ENCODE measurements around the gene SDK1. TPM values are rescaled to one million over a fixed set of nuclear protein-coding genes. Genes with fewer than 3 reads are reported as not detected.

Gene SDK1
- total RNA-seq, 4 donors from 2014 or later, result 2.0 to 9.3 (median 3.8) TPM

DNA sequence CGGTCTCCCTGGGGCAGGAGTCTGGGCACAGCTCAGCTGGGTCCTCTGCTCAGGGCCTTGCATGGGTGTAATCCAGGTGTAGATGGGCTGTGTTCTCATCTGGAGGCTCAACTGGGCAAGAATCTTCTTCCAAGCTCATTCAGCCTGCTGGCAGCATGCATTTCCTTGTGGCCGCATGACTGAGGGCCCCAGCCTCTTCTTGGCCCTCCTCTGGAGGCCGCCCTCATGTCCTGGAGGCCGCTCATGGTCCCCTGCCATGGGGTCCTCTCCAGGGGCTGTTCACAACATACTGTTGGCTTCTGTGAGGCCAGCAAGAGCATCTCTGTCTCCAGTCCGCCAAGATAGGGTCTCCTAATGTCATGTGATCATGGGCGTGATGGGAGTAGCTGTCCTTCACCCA, 943.6 kb downstream of the SDK1 start:
- H3K4me3 ChIP-seq, result no peak overlapping the region
- peaks cover 0 to 14% (median 0%) of the 10 kb centered on the region in 3 donors for H3K36me3 ChIP-seq
- no peak for DNase-seq
- no peaks in the 10 kb centered on the region for H3K27me3 ChIP-seq
- H3K27ac ChIP-seq, result no peak overlapping the region
- peaks cover 0 to 13% (median 10%) of the 10 kb centered on the region in 3 donors for H3K9me3 ChIP-seq
- TF ChIP-seq, protein P1, sequence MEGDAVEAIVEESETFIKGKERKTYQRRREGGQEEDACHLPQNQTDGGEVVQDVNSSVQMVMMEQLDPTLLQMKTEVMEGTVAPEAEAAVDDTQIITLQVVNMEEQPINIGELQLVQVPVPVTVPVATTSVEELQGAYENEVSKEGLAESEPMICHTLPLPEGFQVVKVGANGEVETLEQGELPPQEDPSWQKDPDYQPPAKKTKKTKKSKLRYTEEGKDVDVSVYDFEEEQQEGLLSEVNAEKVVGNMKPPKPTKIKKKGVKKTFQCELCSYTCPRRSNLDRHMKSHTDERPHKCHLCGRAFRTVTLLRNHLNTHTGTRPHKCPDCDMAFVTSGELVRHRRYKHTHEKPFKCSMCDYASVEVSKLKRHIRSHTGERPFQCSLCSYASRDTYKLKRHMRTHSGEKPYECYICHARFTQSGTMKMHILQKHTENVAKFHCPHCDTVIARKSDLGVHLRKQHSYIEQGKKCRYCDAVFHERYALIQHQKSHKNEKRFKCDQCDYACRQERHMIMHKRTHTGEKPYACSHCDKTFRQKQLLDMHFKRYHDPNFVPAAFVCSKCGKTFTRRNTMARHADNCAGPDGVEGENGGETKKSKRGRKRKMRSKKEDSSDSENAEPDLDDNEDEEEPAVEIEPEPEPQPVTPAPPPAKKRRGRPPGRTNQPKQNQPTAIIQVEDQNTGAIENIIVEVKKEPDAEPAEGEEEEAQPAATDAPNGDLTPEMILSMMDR (IDR thresholded peaks at IDR 0.05), result no peak
- TF ChIP-seq POLR2A (IDR thresholded peaks at IDR 0.05), result no peak
- H3K4me1 ChIP-seq, result no peaks in the 10 kb centered on the region
- 100% methylated on average over 1 to 2 of the region's 6 CpGs for WGBS, 2 donors
- intact Hi-C loops (cut with DNase I), result no loop called here

DNA sequence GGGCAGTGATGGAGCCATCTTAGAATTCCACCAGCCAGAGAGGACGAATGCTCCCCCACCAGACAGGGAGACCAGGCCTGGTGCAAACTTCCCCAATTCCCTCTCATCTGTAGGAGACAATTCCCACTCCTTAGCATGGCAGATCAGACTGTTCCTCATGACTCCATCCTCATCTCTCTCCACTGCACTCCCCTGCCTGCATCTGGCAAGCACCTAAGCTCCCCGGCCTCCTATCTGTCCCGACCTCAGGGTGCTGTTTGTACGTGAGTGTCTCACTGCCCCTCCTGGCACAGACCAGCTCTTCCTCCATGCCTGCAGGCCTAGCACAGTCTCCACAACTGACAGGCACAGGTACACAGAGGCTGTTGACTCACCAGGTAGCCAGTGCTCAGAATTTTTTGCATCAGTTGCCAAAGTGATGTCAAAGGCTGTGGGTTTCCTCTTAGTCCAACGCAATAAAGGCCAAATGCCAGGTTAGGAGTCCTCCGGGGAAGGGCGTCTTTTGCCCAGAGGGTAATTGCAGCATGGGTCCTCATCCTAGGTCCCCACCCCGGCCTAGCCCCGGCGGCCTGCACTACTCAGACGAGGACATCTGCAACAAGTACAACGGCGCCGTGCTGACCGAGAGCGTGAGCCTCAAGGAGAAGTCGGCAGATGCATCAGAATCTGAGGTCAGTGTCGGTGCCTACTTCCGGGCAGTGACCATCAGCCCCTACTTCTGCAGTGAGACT, 944.2 kb downstream of the SDK1 start:
- 91 to 94% methylated on average over 9 of the region's 19 CpGs for WGBS, 2 donors
- no peak for TF ChIP-seq POLR2A (IDR thresholded peaks at IDR 0.05)
- intact Hi-C loops (cut with DNase I), result no loop called here
- no peak overlapping the region for H3K27ac ChIP-seq
- H3K4me3 ChIP-seq, result no peak overlapping the region
- H3K9me3 ChIP-seq, result peaks cover 0 to 13% (median 10%) of the 10 kb centered on the region in 3 donors
- H3K4me1 ChIP-seq, result no peaks in the 10 kb centered on the region
- H3K27me3 ChIP-seq, result no peaks in the 10 kb centered on the region
- no peak for DNase-seq
- H3K36me3 ChIP-seq, result peaks cover 0 to 14% (median 0%) of the 10 kb centered on the region in 3 donors

DNA sequence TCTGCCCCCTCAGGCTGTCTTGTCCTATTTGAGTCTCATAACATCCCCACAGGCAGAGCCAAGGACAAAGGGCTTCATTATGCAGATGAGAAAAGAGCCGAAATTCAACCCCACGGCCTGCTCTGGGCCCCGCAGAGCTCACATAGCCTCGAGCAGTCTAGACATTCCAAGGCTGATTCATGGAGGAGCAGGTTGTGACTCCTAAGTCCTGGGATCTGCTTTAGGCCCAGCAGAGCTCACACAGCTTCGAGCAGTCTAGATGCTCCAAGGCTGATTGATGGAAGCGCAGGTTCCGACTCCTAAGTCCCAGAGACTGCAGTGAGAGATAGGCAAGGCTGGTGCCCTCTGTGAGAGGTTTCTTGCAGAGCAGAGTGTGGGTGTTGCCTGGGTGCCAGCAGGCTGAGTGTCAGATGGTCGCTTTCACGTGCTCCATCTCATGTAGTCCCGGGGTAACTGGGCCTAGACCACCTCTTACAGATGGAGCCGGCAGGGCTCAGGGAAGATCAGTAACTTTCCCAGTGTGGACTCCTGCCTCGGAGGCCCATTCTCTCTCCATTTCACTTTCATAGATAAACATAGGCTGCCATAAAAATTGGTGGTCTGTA, 944.9 kb downstream of the SDK1 start:
- WGBS, 2 donors, result 70 to 80% methylated on average over 5 to 9 of the region's 12 CpGs
- DNase-seq, result no peak
- H3K4me1 ChIP-seq, result no peaks in the 10 kb centered on the region
- H3K27ac ChIP-seq, result no peak overlapping the region
- H3K36me3 ChIP-seq, result peaks cover 0 to 14% (median 0%) of the 10 kb centered on the region in 3 donors
- H3K27me3 ChIP-seq, result no peaks in the 10 kb centered on the region
- intact Hi-C loops (cut with DNase I), result no loop called here
- H3K4me3 ChIP-seq, result no peak overlapping the region
- peaks cover 0 to 13% (median 10%) of the 10 kb centered on the region in 3 donors for H3K9me3 ChIP-seq
- no peak for TF ChIP-seq POLR2A (IDR thresholded peaks at IDR 0.05)
- TF ChIP-seq, protein P1 (IDR thresholded peaks at IDR 0.05), result no peak

DNA sequence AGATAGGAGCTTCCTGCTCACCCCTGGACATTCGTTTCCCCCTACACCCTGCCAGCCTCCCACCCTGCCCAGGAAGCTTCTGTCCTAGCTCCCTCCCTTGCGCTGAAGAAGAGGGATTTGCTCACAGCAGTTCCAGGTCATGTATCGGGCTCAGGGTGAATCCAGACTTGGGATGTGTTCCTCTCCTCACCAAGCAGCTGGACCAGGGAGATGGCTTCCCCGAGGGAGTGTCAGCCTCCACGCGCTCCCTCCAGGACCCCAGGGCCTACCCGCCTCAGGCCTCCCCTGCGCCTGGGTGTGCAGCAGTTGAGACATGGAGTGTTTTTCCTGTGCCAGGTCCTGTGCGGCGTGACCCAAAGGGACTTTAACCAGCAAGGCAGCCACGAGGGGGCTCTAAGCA, 945.5 kb downstream of the SDK1 start:
- H3K9me3 ChIP-seq, result peaks cover 0 to 16% (median 10%) of the 10 kb centered on the region in 3 donors
- no peak for TF ChIP-seq POLR2A (IDR thresholded peaks at IDR 0.05)
- TF ChIP-seq, protein P1 (IDR thresholded peaks at IDR 0.05), result no peak
- peaks cover 0 to 14% (median 0%) of the 10 kb centered on the region in 3 donors for H3K36me3 ChIP-seq
- H3K27ac ChIP-seq, result no peak overlapping the region
- H3K4me1 ChIP-seq, result no peaks in the 10 kb centered on the region
- H3K27me3 ChIP-seq, result no peaks in the 10 kb centered on the region
- intact Hi-C loops (cut with DNase I), result no loop called here
- no peak overlapping the region for H3K4me3 ChIP-seq
- DNase-seq, result no peak
- 56 to 63% methylated on average over 1 to 2 of the region's 11 CpGs for WGBS, 2 donors

DNA sequence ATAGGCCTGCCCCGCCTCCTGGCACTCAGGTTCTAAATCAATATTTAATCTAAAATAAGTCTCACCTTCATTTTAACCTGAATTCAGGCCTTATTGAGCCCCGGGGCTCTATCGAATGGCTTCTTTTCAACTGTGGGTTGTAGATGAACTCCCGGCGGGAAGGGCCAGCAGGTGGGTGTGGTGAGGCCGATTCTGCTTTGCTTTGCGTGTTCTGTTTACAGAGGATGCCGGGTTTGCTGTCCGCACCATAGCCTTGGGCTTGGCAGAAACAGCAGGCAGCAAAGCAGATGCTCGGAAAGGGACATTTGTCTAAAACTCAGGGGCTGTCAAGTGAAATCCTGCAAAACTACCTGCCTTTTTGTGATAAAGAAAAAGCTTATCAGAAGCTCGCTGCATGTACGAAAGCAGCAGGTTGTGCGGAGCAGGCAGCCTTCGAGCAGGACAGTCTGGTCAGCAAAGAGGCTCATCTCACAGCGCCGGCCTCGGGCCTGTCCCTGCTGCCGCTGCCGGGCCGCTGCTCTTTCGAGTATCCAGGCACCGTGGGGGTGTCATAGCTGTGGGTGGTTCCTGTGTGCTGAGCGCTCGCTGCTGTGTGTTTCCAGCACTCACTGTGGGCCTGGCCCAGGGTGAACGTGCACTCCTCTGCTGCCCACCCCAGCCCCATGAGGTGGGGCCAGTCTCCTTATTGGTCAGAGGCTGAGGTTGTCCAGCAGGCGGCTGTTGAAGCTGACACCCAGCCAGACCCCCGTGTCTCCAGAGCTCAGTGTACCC, 946.2 kb downstream of the SDK1 start:
- H3K4me1 ChIP-seq, result no peaks in the 10 kb centered on the region
- H3K27ac ChIP-seq, result no peak overlapping the region
- TF ChIP-seq POLR2A (IDR thresholded peaks at IDR 0.05), result no peak
- TF ChIP-seq, protein P1 (IDR thresholded peaks at IDR 0.05), result no peak
- H3K4me3 ChIP-seq, result no peak overlapping the region
- no peak for DNase-seq
- intact Hi-C loops (cut with DNase I), result no loop called here
- H3K27me3 ChIP-seq, result no peaks in the 10 kb centered on the region
- peaks cover 0 to 19% (median 10%) of the 10 kb centered on the region in 3 donors for H3K9me3 ChIP-seq
- 75 to 81% methylated on average over 13 to 14 of the region's 27 CpGs for WGBS, 2 donors
- H3K36me3 ChIP-seq, result peaks cover 0 to 14% (median 0%) of the 10 kb centered on the region in 3 donors
